PC-9 (cell line): Measurements from ENCODE around the gene TCF12. TPM values are rescaled to one million over a fixed set of nuclear protein-coding genes. Genes with fewer than 3 reads are reported as not detected.

Experiments
- BruUV-seq: library from RNA; stranded (reverse); fragments of 400-500 nt; replicated peaks from 2 replicates; lab custom pipeline; 2021; lab: Mats Ljungman, UMichigan
- CTCF ChIA-PET: fragments of 300-600 bp; sonication (Branson Sonifier 250); formaldehyde crosslinking; loops from one replicate; lab custom pipeline; 2022; ENCODE audit warnings: antibody characterized with exemption; lab: Charles Lee
- POLR2A ChIA-PET: fragments of 300-600 bp; sonication (Branson Sonifier 250); formaldehyde crosslinking; loops from one replicate; lab custom pipeline; 2022; ENCODE audit warnings: antibody characterized with exemption; ENCODE audit not compliant: unreplicated experiment; lab: Charles Lee
- DNase-seq, 2 experiments: peaks; one replicate each; pipeline versions ENCODE4 v3.0.0 to v3.0.0-alpha.2; 2015 to 2022; ENCODE audit warnings: mixed read lengths in 1 of 2
- H2AFZ ChIP-seq: fragments of 200-600 bp; sonication (generic); 2 replicates; pipeline ENCODE4 v1.8.1; 2017; ENCODE audit warnings: antibody characterized with exemption
- H3F3A ChIP-seq: fragments of 200-600 bp; sonication (generic); 2 replicates; pipeline ENCODE4 v1.8.1; 2017; ENCODE audit warnings: antibody characterized with exemption, mild to moderate bottlenecking, low read depth; ENCODE audit not compliant: insufficient read depth
- H3K27ac ChIP-seq: fragments of 200-600 bp; sonication (generic); 2 replicates; pipeline ENCODE4 v1.6.1; 2016; ENCODE audit warnings: mixed run types
- H3K27me3 ChIP-seq: fragments of 200-600 bp; sonication (generic); 2 replicates; pipeline ENCODE4 v1.6.1; 2016; ENCODE audit warnings: low read depth, mixed run types; ENCODE audit not compliant: insufficient read depth
- H3K36me3 ChIP-seq: fragments of 200-600 bp; sonication (generic); 2 replicates; pipeline ENCODE4 v1.6.1; 2016; ENCODE audit warnings: low read depth, mixed run types
- H3K4me1 ChIP-seq: fragments of 200-600 bp; sonication (generic); replicated peaks from 2 replicates; pipeline ENCODE4 v1.6.1; 2016; ENCODE audit warnings: mixed run types; ENCODE audit not compliant: insufficient read depth
- H3K4me2 ChIP-seq: fragments of 200-600 bp; sonication (generic); 2 replicates; pipeline ENCODE4 v1.6.1; 2017; ENCODE audit warnings: mixed run types
- H3K4me3 ChIP-seq: fragments of 200-600 bp; sonication (generic); 2 replicates; pipeline ENCODE4 v1.6.1; 2016; ENCODE audit warnings: mixed run types
- H3K79me2 ChIP-seq: fragments of 200-600 bp; sonication (generic); 2 replicates; pipeline ENCODE4 v1.6.1; 2017; ENCODE audit warnings: low read depth, mixed run types
- H3K9me2 ChIP-seq: fragments of 200-600 bp; sonication (generic); 2 replicates; pipeline ENCODE4 v1.8.1; 2017; ENCODE audit warnings: mild to moderate bottlenecking; ENCODE audit not compliant: insufficient read depth
- H3K9me3 ChIP-seq: fragments of 200-600 bp; sonication (generic); 2 replicates; pipeline ENCODE4 v1.8.1; 2016; ENCODE audit warnings: low read depth; ENCODE audit not compliant: insufficient read depth
- H4K20me1 ChIP-seq: fragments of 200-600 bp; sonication (generic); 2 replicates; pipeline ENCODE4 v1.8.1; 2017; ENCODE audit not compliant: insufficient read depth
- CTCF ChIP-seq: fragments of 200-600 bp; sonication (generic); conservative IDR thresholded peaks from 2 replicates; pipeline ENCODE4 v1.6.1; 2017; ENCODE audit warnings: mixed run types, antibody characterized with exemption, mild to moderate bottlenecking, moderate library complexity
- EZH2 ChIP-seq: fragments of 200-600 bp; sonication (generic); IDR thresholded peaks from 2 replicates; pipeline ENCODE4 v1.8.0; 2017; ENCODE audit warnings: antibody characterized with exemption, low read depth
- intact Hi-C: fragments of 100-400 bp; cut with micrococcal nuclease; formaldehyde crosslinking; loops from one replicate; pipeline ENCODE4 v1.10.0; 2022; ENCODE audit not compliant: unreplicated experiment
- total RNA-seq: library from RNA; stranded (reverse); gene quantifications from 2 replicates; pipeline ENCODE4 v1.2.3, GENCODE V29; 2021

The TCF12 gene
- total RNA-seq, 1 experiment from 2014 or later: 60.1 TPM

- TF ChIP-seq EZH2 (no peak), CTCF (no peak)
- Histone ChIP-seq H3K27me3 (no peaks in the 10 kb centered on the region), H3K4me3 (no peak overlapping the region), H3K9me3 (no peaks in the 10 kb centered on the region), H3K4me1 (no peaks in the 10 kb centered on the region), H2AFZ (no peak overlapping the region), H3K4me2 (no peak overlapping the region), H3K27ac (no peak overlapping the region), H3K9me2 (no peaks in the 10 kb centered on the region), H3K79me2 (no peaks in the 10 kb centered on the region), H4K20me1 (no peaks in the 10 kb centered on the region), H3K36me3 (no peaks in the 10 kb centered on the region), H3F3A (no peaks in the 10 kb centered on the region)
- intact Hi-C loops: no loop called here
- ChIA-PET CTCF (no interaction called here), POLR2A (no interaction called here)
- no peak for DNase-seq
- no TSS peak for BruUV-seq
These were observed 365.5 kb downstream of the TCF12 start for GRCh38 chr15:57283774-57284503.

DNA sequence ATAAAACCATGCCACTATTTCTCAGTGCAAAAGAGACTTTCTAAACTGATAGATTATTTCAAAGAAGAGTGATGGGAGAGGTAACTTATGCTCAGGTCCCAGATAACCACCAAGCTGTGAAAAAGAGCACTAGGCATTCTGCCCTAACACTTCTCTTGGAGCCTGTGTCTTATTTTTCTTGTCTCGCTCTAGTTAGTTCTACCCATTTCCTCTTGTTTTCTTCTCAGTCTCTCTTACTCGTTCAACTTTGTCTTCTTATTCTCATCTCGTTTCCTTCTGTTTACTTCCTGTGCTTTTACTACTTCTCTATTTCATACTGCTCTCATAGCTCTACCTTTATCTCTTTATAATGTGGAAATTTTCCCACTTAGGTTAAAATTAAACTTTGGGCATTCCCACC is 366.1 kb downstream of the TCF12 start:
- no peak overlapping the region for H3K4me2 ChIP-seq
- H3K27me3 ChIP-seq: no peaks in the 10 kb centered on the region
- CTCF ChIA-PET: no interaction called here
- H2AFZ ChIP-seq: no peak overlapping the region
- H3K4me3 ChIP-seq: no peak overlapping the region
- no peaks in the 10 kb centered on the region for H3F3A ChIP-seq
- no peak for DNase-seq
- H3K27ac ChIP-seq: no peak overlapping the region
- H3K9me2 ChIP-seq: no peaks in the 10 kb centered on the region
- intact Hi-C loops: no loop called here
- H3K36me3 ChIP-seq: no peaks in the 10 kb centered on the region
- H4K20me1 ChIP-seq: no peaks in the 10 kb centered on the region
- no peaks in the 10 kb centered on the region for H3K79me2 ChIP-seq
- no peak for TF ChIP-seq EZH2
- no TSS peak for BruUV-seq
- no peaks in the 10 kb centered on the region for H3K4me1 ChIP-seq
- POLR2A ChIA-PET: no interaction called here
- no peaks in the 10 kb centered on the region for H3K9me3 ChIP-seq

GRCh38 chr15:57285386-57285785 is 366.9 kb downstream of the TCF12 start:
- Histone ChIP-seq H3K27me3 (no peaks in the 10 kb centered on the region), H3K4me3 (no peak overlapping the region), H3F3A (no peaks in the 10 kb centered on the region), H3K4me1 (no peaks in the 10 kb centered on the region), H2AFZ (no peak overlapping the region), H3K36me3 (no peaks in the 10 kb centered on the region), H3K9me3 (no peaks in the 10 kb centered on the region), H3K27ac (no peak overlapping the region), H4K20me1 (no peaks in the 10 kb centered on the region), H3K79me2 (no peaks in the 10 kb centered on the region), H3K9me2 (no peaks in the 10 kb centered on the region), H3K4me2 (no peak overlapping the region)
- intact Hi-C loops: no loop called here
- no peak for DNase-seq
- POLR2A ChIA-PET: no interaction called here
- CTCF ChIA-PET: no interaction called here
- no TSS peak for BruUV-seq
- TF ChIP-seq EZH2: no peak
- TF ChIP-seq CTCF: no peak
